ENCODE results near the gene GOSR1.
"Not testable (repeated sequence)": the region's sequence is repeated elsewhere in the genome, so short reads cannot be mapped to it uniquely, and the experiment has no call there.

GRCh38 chr17:30537667-30538066, 60.5 kb downstream of the GOSR1 start:
- TF ChIP-seq POLR2AphosphoS5, POLR2A (IDR thresholded peaks at IDR 0.05; ENCODE audit: low read depth, low read length): not testable (repeated sequence)
